Endothelial cell of umbilical vein (primary cell): ENCODE data around the gene GABARAP. TPM values are rescaled to one million over a fixed set of nuclear protein-coding genes. Genes with fewer than 3 reads are reported as not detected.

ENCODE experiments used
- BruUV-seq: library from RNA; stranded (reverse); fragments of 400-500 nt; replicated peaks from 2 replicates; lab custom pipeline; 2021; lab: Mats Ljungman, UMichigan
- CTCF ChIA-PET: fragments of 300-600, 350-600 bp; sonication (Branson Sonifier 250); formaldehyde crosslinking; loops from one replicate; lab custom pipeline; 2021; ENCODE audit warnings: antibody characterized with exemption, inconsistent platforms; lab: Charles Lee
- POLR2A ChIA-PET: fragments of 300-600, 350-600 bp; sonication (Branson Sonifier 250); formaldehyde crosslinking; loops from one replicate; lab custom pipeline; 2021; ENCODE audit warnings: antibody characterized with exemption, inconsistent platforms; lab: Charles Lee
- DNase-seq: peaks from one replicate; pipeline ENCODE4 v3.0.0-alpha.2; 2011; ENCODE audit warnings: low read depth, low spot score
- FAIRE-seq: peaks from 2 replicates; lab custom pipeline; 2011; peaks lifted over from hg19 to GRCh38; lab: Jason Lieb, UNC
- H2AFZ ChIP-seq: 2 replicates; pipeline ENCODE4 v1.6.0; 2012; ENCODE audit warnings: low read depth, low read length, control low read depth, inconsistent platforms
- H3K27ac ChIP-seq: 2 replicates; pipeline ENCODE4 v1.5.1; 2011; ENCODE audit warnings: low read depth, mild to moderate bottlenecking, control low read depth, low read length, moderate library complexity; ENCODE audit not compliant: insufficient read depth
- H3K27me3 ChIP-seq, 2 experiments: 2 replicates each; pipeline versions ENCODE4 v1.6.0 to v1.6.1; 2011; ENCODE audit warnings: low read length in 2 of 2, mixed read lengths in 1 of 2; ENCODE audit not compliant: control insufficient read depth in 2 of 2, insufficient read depth in 2 of 2
- H3K36me3 ChIP-seq, 2 experiments: 2 replicates in 1 of 2; 3 replicates in 1 of 2; pipeline ENCODE4 v1.5.1; 2011; ENCODE audit warnings: low read length in 2 of 2, mild to moderate bottlenecking in 1 of 2, moderate library complexity in 1 of 2; ENCODE audit not compliant: control insufficient read depth in 2 of 2, insufficient read depth in 2 of 2; ENCODE audit errors: extremely low read depth in 1 of 2
- H3K4me1 ChIP-seq: 3 replicates; pipeline ENCODE4 v1.5.1; 2011; ENCODE audit warnings: mild to moderate bottlenecking, low read length; ENCODE audit not compliant: control insufficient read depth, insufficient read depth; ENCODE audit errors: extremely low read depth
- H3K4me2 ChIP-seq: 2 replicates; pipeline ENCODE4 v1.6.1; 2011; ENCODE audit warnings: low read length, control low read depth, mixed read lengths; ENCODE audit not compliant: insufficient read depth
- H3K4me3 ChIP-seq, 3 experiments: fragments of 200-600 bp in 1 of 3; sonication (generic), shearing (Covaris generic) in 1 of 3; replicated peaks in 1 of 3; 2 replicates each; pipeline ENCODE4 v1.5.1; 2011 to 2016; ENCODE audit warnings: control low read depth in 3 of 3, low read length in 3 of 3, mild to moderate bottlenecking in 2 of 3, inconsistent platforms in 1 of 3, low read depth in 1 of 3, moderate library complexity in 1 of 3; ENCODE audit not compliant: insufficient read depth in 1 of 3
- H3K79me2 ChIP-seq: 2 replicates; pipeline ENCODE4 v1.6.0; 2012; ENCODE audit warnings: low read length, inconsistent platforms; ENCODE audit not compliant: control insufficient read depth, insufficient read depth
- H3K9ac ChIP-seq: replicated peaks from 2 replicates; pipeline ENCODE3; 2011; ENCODE audit warnings: low read length, control low read depth; ENCODE audit not compliant: insufficient read depth; ENCODE audit errors: extremely low read depth
- H3K9me1 ChIP-seq: replicated peaks from 3 replicates; pipeline ENCODE4 v1.6.0; 2011; ENCODE audit warnings: mild to moderate bottlenecking, low read length; ENCODE audit not compliant: control insufficient read depth, insufficient read depth; ENCODE audit errors: extremely low read depth
- H3K9me3 ChIP-seq: replicated peaks from 2 replicates; pipeline ENCODE4 v1.5.1; 2012; ENCODE audit warnings: low read length, inconsistent platforms; ENCODE audit not compliant: control insufficient read depth, insufficient read depth
- H4K20me1 ChIP-seq: replicated peaks from 2 replicates; pipeline ENCODE3; 2011; ENCODE audit warnings: mild to moderate bottlenecking, low read length; ENCODE audit not compliant: control insufficient read depth, insufficient read depth; ENCODE audit errors: extremely low read depth
- CTCF ChIP-seq, 2 donors: IDR thresholded peaks; 1 replicate in 1 of 2; 2 replicates in 1 of 2; pipeline ENCODE4 v1.5.1; 2011; ENCODE audit warnings: low read length in 2 of 2, mild to moderate bottlenecking in 2 of 2, moderate library complexity in 2 of 2, control low read depth in 1 of 2, inconsistent platforms in 1 of 2, low read depth in 1 of 2; ENCODE audit not compliant: insufficient read depth in 1 of 2; ENCODE audit errors: extremely low read depth in 1 of 2
- EZH2 ChIP-seq: IDR thresholded peaks from 2 replicates; pipeline ENCODE4 v1.6.1; 2012; ENCODE audit warnings: borderline replicate concordance, low read depth, mild to moderate bottlenecking, moderate library complexity, low read length, inconsistent platforms; ENCODE audit not compliant: severe bottlenecking
- FOS ChIP-seq: IDR thresholded peaks from 2 replicates; pipeline ENCODE4 v1.6.1; 2011; ENCODE audit warnings: mild to moderate bottlenecking, low read length, moderate library complexity, borderline replicate concordance; ENCODE audit not compliant: insufficient read depth
- GATA2 ChIP-seq: IDR thresholded peaks from 2 replicates; pipeline ENCODE4 v1.7.0; 2011; ENCODE audit warnings: low read depth, mild to moderate bottlenecking, moderate library complexity, mixed read lengths, low read length; ENCODE audit not compliant: insufficient read length, insufficient read depth
- JUN ChIP-seq: IDR thresholded peaks from 2 replicates; pipeline ENCODE4 v1.6.1; 2011; ENCODE audit warnings: borderline replicate concordance, low read depth; ENCODE audit not compliant: insufficient read length, insufficient read depth
- MAX ChIP-seq: IDR thresholded peaks from 2 replicates; pipeline ENCODE4 v1.6.1; 2011; ENCODE audit not compliant: insufficient read depth, insufficient read length
- MYC ChIP-seq: IDR thresholded peaks from one replicate; pipeline ENCODE4 v1.6.1; 2011; ENCODE audit warnings: mild to moderate bottlenecking, low read depth, low read length
- POLR2A ChIP-seq: IDR thresholded peaks from 2 replicates; pipeline ENCODE4 v1.6.1; 2012; ENCODE audit warnings: low read depth, mild to moderate bottlenecking, control low read depth, low read length
- POLR2AphosphoS5 ChIP-seq: IDR thresholded peaks from 2 replicates; pipeline ENCODE4 v1.6.1; 2012; ENCODE audit warnings: low read depth, mild to moderate bottlenecking, control low read depth, low read length, moderate library complexity; ENCODE audit not compliant: insufficient read depth
- dilution Hi-C: fragments of 300-500 bp; cut with MboI; formaldehyde crosslinking; loops from one replicate; pipeline ENCODE4 v1.15.0; 2019; ENCODE audit warnings: low sequenced_read_pairs; ENCODE audit not compliant: extremely low pct_ligation_motif_present
- intact Hi-C: fragments of 100-400 bp; cut with micrococcal nuclease; formaldehyde crosslinking; loops from one replicate; pipeline ENCODE4 v1.10.0; 2022
- polyA plus RNA-seq, 4 experiments: library from polyadenylated mRNA; depleted of rRNA in 3 of 4; stranded (reverse) in 3 of 4; unstranded in 1 of 4; fragments of >200 nt; gene quantifications; 2 replicates each; pipeline versions ENCODE4 v1.2.1 to v1.2.3, GENCODE V29; 2011 to 2012; ENCODE audit warnings: missing spikeins in 1 of 4
- total RNA-seq: library from RNA; stranded (reverse); gene quantifications from 2 replicates; pipeline ENCODE4 v1.2.3, GENCODE V29; 2021

The GABARAP gene
- total and polyA plus RNA-seq, 2 donors (not counting 3 experiments of a cell fraction or from before 2014, with no cell fraction given) = 401 to 882 TPM

GRCh38 chr17:7242717-7243452 is 636 bp upstream of the GABARAP start:
- Histone ChIP-seq H3K4me3 (peak overlapping the region; percentile 19 to 91 (median 65)), H3K27me3 (no peaks in the 10 kb centered on the region), H3K4me1 (peaks cover 23% of the 10 kb centered on the region), H3K79me2 (peaks cover 47% of the 10 kb centered on the region), H3K27ac (peak overlapping the region; percentile 95), H3K36me3 (peaks cover 6 to 21% of the 10 kb centered on the region in 2 experiments), H3K9me1 (no peaks in the 10 kb centered on the region), H3K9me3 (no peaks in the 10 kb centered on the region), H3K9ac (peak overlapping the region; percentile 92), H2AFZ (peak overlapping the region; percentile 96), H3K4me2 (peak overlapping the region; percentile 97), H4K20me1 (no peaks in the 10 kb centered on the region)
- DNase-seq = peak; percentile 96
- intact Hi-C loops = loop anchor here (1.0 to 2.0 kb wide), 2 partner anchors 38 to 53 kb away; partner anchors contain the start of gene SLC2A4
- no peak for TF ChIP-seq JUN
- no peak for TF ChIP-seq EZH2
- peak; percentile 71 for TF ChIP-seq MYC
- TF ChIP-seq GATA2 = no peak
- no peak for TF ChIP-seq FOS
- peak; percentile 89 for TF ChIP-seq POLR2A
- peak; percentile 93 for TF ChIP-seq POLR2AphosphoS5
- peak; percentile 94 for TF ChIP-seq MAX
- TF ChIP-seq CTCF (IDR thresholded peaks at IDR 0.05; ENCODE audit: extremely low read depth in 1 of 2, insufficient read depth in 1 of 2, low read depth in 1 of 2, low read length in 2 of 2) = no peak
- ChIA-PET CTCF (interaction anchor here (1.0 to 3.4 kb wide), 4 partner anchors 9 to 197 kb away, joined by 3 to 24 read pairs (median 12); partner anchors contain the start of genes ACADVL, CTDNEP1, DLG4 and ELP5), POLR2A (no interaction called here)
- FAIRE-seq = peak; percentile 76
- no TSS peak for BruUV-seq
- dilution Hi-C loops = no loop called here
